ENCODE data around the gene PHLDB3. TPM values are rescaled to one million over a fixed set of nuclear protein-coding genes. Genes with fewer than 3 reads are reported as not detected.

Gene PHLDB3
- total and polyA plus RNA-seq, 2 of the 13 experiments (the other 11 are each of a cell fraction or from before 2014, with no cell fraction given): 11.3 to 14.5 TPM

- TF ChIP-seq ZNF142 (CRISPR knock-in tag; IDR thresholded peaks at IDR 0.05) (no peak), MAFG (CRISPR knock-in tag; IDR thresholded peaks at IDR 0.05) (no peak), ZNF275 (CRISPR knock-in tag; IDR thresholded peaks at IDR 0.05; ENCODE audit: borderline replicate concordance) (0 out of 2 replicates have a peak, but pooled peaks have one; percentile 27), MIXL1 (CRISPR knock-in tag; IDR thresholded peaks at IDR 0.05) (0 out of 2 replicates have a peak, but pooled peaks have one; percentile 39), HMGXB4 (CRISPR knock-in tag; IDR thresholded peaks at IDR 0.05; ENCODE audit: borderline replicate concordance in 1 of 2, low read depth in 1 of 2) (peak; percentile 30 to 32; a peak in 1 of 4 replicates), MYC (CRISPR knock-in tag; IDR thresholded peaks at IDR 0.05; ENCODE audit: borderline replicate concordance) (no peak), ARID5B (CRISPR knock-in tag; IDR thresholded peaks at IDR 0.05) (peak; percentile 36; the same call in 1 of the 2 replicates), ZNF749 (CRISPR knock-in tag; IDR thresholded peaks at IDR 0.05; ENCODE audit: borderline replicate concordance) (no peak), TEAD3 (CRISPR knock-in tag; optimal IDR thresholded peaks at IDR 0.05; ENCODE audit: borderline replicate concordance) (no peak), RXRB (CRISPR knock-in tag; IDR thresholded peaks at IDR 0.05; ENCODE audit: borderline replicate concordance) (peak; percentile 20; the same call in 1 of the 2 replicates), HNF1B (CRISPR knock-in tag; IDR thresholded peaks at IDR 0.05) (no peak), FOXK2 (IDR thresholded peaks at IDR 0.05) (no peak), ZNF556 (CRISPR knock-in tag; IDR thresholded peaks at IDR 0.05; ENCODE audit: borderline replicate concordance) (no peak), NFRKB (IDR thresholded peaks at IDR 0.05) (no peak)
Observed at GRCh38 chr19:43446746-43447489, 57.6 kb downstream of the PHLDB3 start (continued).
